ENCODE measurements around the gene PLXDC2.

PLXDC2 gene

GRCh38 chr10:20093600-20093999 lies 277.4 kb downstream of the PLXDC2 start:
- no peak for TF ChIP-seq CTCF (IDR thresholded peaks at IDR 0.05; ENCODE audit: low read length)
- TF ChIP-seq EZH2 (IDR thresholded peaks at IDR 0.05; ENCODE audit: borderline replicate concordance, low read length) = no peak
- H3K4me1 ChIP-seq (ENCODE audit: insufficient read depth, low read length, severe bottlenecking) = no peaks in the 10 kb centered on the region
- H4K20me1 ChIP-seq (ENCODE audit: insufficient read depth, low read length) = no peaks in the 10 kb centered on the region
- no peak overlapping the region for H3K4me3 ChIP-seq (ENCODE audit: low read depth, low read length, poor library complexity, severe bottlenecking)
- H2AFZ ChIP-seq (ENCODE audit: low read length) = no peak overlapping the region
- no peaks in the 10 kb centered on the region for H3F3A ChIP-seq (ENCODE audit: insufficient read depth, low read length)
- no peak overlapping the region for H3K27ac ChIP-seq (ENCODE audit: low read depth, low read length, poor library complexity, severe bottlenecking)
- no peaks in the 10 kb centered on the region for H3K79me2 ChIP-seq (ENCODE audit: insufficient read depth, low read length)
- no peaks in the 10 kb centered on the region for H3K9me3 ChIP-seq (ENCODE audit: low read length)
- no peaks in the 10 kb centered on the region for H3K36me3 ChIP-seq (ENCODE audit: insufficient read depth, low read length)
- H3K9me2 ChIP-seq (ENCODE audit: low read depth, low read length) = no peaks in the 10 kb centered on the region
- no peaks in the 10 kb centered on the region for H3K27me3 ChIP-seq (ENCODE audit: insufficient read depth, low read length)
- H3K9ac ChIP-seq (ENCODE audit: low read length) = no peak overlapping the region
- no peak overlapping the region for H3K4me2 ChIP-seq (ENCODE audit: low read length)

DNA sequence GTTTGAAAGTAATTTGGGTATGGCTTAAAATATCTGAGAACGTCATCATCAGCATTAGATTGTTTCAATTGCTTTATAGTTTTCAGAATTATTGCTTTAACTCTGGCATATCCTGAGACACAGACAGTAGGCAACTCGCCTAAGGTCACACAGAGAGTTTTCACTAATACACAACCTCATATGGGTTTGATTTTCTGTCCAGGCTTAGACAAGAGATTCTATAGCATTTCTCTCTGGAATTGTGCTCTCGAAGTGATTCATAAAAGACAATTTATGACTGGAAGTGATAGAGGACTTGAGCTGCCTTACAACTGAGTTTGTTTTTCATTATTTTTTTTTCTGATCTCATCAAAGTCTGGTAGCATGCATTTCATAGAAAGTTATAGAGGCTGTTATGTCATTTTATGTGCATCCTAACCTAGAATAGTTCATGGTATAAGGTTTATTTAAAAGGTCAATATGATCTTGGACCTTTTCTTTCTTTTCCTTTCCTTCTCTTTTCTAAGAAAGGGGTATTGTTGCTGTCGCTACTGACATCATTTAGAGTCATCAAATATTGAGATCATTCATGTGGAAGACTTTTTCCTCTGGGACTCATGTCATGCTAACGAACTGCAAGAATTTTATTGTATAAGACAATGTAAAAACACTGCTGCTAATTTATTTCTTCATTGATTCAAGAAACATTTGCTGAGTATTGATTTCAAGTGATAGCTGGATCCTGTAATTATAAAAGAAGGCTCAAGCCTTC lies 278.2 kb downstream of the PLXDC2 start:
- Histone ChIP-seq H3K79me2 (ENCODE audit: insufficient read depth, low read length) (no peaks in the 10 kb centered on the region), H2AFZ (ENCODE audit: low read length) (no peak overlapping the region), H3K9ac (ENCODE audit: low read length) (no peak overlapping the region), H4K20me1 (ENCODE audit: insufficient read depth, low read length) (no peaks in the 10 kb centered on the region), H3K27ac (ENCODE audit: low read depth, low read length, poor library complexity, severe bottlenecking) (no peak overlapping the region), H3K36me3 (ENCODE audit: insufficient read depth, low read length) (no peaks in the 10 kb centered on the region), H3K9me2 (ENCODE audit: low read depth, low read length) (no peaks in the 10 kb centered on the region), H3K4me1 (ENCODE audit: insufficient read depth, low read length, severe bottlenecking) (no peaks in the 10 kb centered on the region), H3K9me3 (ENCODE audit: low read length) (no peaks in the 10 kb centered on the region), H3K4me3 (ENCODE audit: low read depth, low read length, poor library complexity, severe bottlenecking) (no peak overlapping the region), H3K4me2 (ENCODE audit: low read length) (no peak overlapping the region), H3K27me3 (ENCODE audit: insufficient read depth, low read length) (no peaks in the 10 kb centered on the region), H3F3A (ENCODE audit: insufficient read depth, low read length) (no peaks in the 10 kb centered on the region)
- TF ChIP-seq CTCF (IDR thresholded peaks at IDR 0.05; ENCODE audit: low read length) = no peak
- TF ChIP-seq EZH2 (IDR thresholded peaks at IDR 0.05; ENCODE audit: borderline replicate concordance, low read length) = no peak

GRCh38 chr10:20100171-20100570 lies 283.9 kb downstream of the PLXDC2 start:
- Histone ChIP-seq H3K4me2 (ENCODE audit: low read length) (no peak overlapping the region), H3K27me3 (ENCODE audit: insufficient read depth, low read length) (no peaks in the 10 kb centered on the region), H3K9me3 (ENCODE audit: low read length) (no peaks in the 10 kb centered on the region), H3K9me2 (ENCODE audit: low read depth, low read length) (no peaks in the 10 kb centered on the region), H3K36me3 (ENCODE audit: insufficient read depth, low read length) (no peaks in the 10 kb centered on the region), H3K4me3 (ENCODE audit: low read depth, low read length, poor library complexity, severe bottlenecking) (no peak overlapping the region), H3K9ac (ENCODE audit: low read length) (no peak overlapping the region), H3K27ac (ENCODE audit: low read depth, low read length, poor library complexity, severe bottlenecking) (no peak overlapping the region), H2AFZ (ENCODE audit: low read length) (no peak overlapping the region), H4K20me1 (ENCODE audit: insufficient read depth, low read length) (no peaks in the 10 kb centered on the region), H3K4me1 (ENCODE audit: insufficient read depth, low read length, severe bottlenecking) (no peaks in the 10 kb centered on the region), H3K79me2 (ENCODE audit: insufficient read depth, low read length) (no peaks in the 10 kb centered on the region), H3F3A (ENCODE audit: insufficient read depth, low read length) (no peaks in the 10 kb centered on the region)
- TF ChIP-seq CTCF (IDR thresholded peaks at IDR 0.05; ENCODE audit: low read length) = no peak
- no peak for TF ChIP-seq EZH2 (IDR thresholded peaks at IDR 0.05; ENCODE audit: borderline replicate concordance, low read length)
